ENCODE results near the gene AUNIP. TPM values are rescaled to one million over a fixed set of nuclear protein-coding genes. Genes with fewer than 3 reads are reported as not detected.

AUNIP gene
- total and polyA plus RNA-seq, 2 of the 8 experiments (the other 6 are each of a cell fraction or from before 2014, with no cell fraction given): 18.6 to 23.2 TPM

DNA sequence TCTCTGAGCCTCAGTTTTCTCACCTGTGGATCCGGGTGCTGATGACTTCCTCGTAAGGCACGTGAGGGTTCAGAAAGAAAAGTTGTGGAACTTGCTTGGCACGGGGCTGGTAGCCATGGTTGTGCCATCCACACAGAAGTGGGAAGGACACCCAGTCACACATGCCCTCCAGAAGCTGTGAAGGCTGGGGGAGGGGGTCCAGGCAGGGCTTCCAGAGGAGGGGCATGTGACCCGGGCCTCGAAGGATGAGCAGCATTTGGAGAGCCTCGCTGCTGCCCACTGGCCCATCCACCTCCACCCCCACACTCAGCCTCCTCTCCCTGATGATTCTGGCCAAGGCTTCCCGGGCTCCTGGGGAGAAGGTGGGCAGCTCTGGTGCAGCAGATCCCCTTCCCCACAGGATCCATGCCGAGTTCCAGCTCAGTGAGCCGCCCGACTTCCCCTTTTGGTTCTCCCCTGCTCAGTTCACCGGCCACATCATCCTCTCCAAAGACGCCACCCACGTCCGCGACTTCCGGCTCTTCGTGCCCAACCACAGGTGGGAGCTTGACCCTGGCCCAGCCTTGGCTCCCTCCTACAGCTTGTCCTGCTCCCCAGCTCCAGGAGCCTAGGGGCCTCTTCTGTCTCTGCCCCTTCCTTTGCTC lies 49.9 kb downstream of the AUNIP start (continued):
- TF ChIP-seq, protein P1, sequence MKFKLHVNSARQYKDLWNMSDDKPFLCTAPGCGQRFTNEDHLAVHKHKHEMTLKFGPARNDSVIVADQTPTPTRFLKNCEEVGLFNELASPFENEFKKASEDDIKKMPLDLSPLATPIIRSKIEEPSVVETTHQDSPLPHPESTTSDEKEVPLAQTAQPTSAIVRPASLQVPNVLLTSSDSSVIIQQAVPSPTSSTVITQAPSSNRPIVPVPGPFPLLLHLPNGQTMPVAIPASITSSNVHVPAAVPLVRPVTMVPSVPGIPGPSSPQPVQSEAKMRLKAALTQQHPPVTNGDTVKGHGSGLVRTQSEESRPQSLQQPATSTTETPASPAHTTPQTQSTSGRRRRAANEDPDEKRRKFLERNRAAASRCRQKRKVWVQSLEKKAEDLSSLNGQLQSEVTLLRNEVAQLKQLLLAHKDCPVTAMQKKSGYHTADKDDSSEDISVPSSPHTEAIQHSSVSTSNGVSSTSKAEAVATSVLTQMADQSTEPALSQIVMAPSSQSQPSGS (IDR thresholded peaks at IDR 0.05; ENCODE audit: low read length): no peak
- no peak for TF ChIP-seq SUZ12 (IDR thresholded peaks at IDR 0.05; ENCODE audit: low read length)

All from H1 (cell line).